ENCODE measurements around the gene INSIG1. TPM values are rescaled to one million over a fixed set of nuclear protein-coding genes. Genes with fewer than 3 reads are reported as not detected.

Gene INSIG1
- total RNA-seq, 4 donors from 2014 or later = 70.4 to 256 (median 145) TPM

DNA sequence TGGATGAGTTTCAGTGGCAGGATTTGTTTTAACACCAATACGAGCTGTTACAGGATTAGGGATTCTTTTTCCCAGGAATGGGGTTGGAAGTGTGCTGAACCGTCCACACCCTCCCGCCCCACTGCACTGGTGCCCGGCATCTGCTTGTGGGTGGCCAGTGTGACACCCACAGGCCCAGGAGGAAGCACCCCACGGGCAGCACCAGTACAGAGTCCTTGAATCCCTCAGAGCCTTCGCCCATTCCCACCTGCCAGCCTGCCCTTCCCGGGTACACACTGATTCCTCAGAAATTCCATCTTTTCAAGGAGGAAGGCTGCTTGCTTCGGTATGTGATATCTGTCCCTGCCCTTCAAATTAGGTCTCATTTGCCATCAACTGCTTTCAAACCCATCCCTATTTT is 15.4 kb downstream of the INSIG1 start:
- TF ChIP-seq, protein P1, sequence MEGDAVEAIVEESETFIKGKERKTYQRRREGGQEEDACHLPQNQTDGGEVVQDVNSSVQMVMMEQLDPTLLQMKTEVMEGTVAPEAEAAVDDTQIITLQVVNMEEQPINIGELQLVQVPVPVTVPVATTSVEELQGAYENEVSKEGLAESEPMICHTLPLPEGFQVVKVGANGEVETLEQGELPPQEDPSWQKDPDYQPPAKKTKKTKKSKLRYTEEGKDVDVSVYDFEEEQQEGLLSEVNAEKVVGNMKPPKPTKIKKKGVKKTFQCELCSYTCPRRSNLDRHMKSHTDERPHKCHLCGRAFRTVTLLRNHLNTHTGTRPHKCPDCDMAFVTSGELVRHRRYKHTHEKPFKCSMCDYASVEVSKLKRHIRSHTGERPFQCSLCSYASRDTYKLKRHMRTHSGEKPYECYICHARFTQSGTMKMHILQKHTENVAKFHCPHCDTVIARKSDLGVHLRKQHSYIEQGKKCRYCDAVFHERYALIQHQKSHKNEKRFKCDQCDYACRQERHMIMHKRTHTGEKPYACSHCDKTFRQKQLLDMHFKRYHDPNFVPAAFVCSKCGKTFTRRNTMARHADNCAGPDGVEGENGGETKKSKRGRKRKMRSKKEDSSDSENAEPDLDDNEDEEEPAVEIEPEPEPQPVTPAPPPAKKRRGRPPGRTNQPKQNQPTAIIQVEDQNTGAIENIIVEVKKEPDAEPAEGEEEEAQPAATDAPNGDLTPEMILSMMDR (IDR thresholded peaks at IDR 0.05; ENCODE audit: low read depth) = no peak

DNA sequence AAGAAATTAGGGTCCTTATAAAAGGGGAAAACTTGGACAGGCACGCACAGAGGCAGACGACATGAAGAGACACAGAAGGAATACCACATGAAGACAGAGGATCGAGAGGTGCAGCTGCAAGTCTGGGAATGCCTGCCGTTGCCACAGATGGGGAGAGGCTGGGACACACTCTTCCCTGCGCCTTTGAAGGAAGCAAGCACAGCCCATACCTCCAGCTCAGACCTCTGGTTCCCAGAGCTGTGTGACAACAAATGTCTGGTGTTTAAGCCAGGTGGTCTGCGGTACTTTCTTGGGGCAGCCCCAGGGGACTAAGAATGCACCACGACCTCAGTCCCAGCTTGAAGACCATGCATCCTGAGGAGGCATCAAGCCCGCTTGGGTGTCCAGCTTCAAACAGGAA is 18.3 kb downstream of the INSIG1 start:
- TF ChIP-seq, protein P1 (IDR thresholded peaks at IDR 0.05; ENCODE audit: low read depth) = no peak

DNA sequence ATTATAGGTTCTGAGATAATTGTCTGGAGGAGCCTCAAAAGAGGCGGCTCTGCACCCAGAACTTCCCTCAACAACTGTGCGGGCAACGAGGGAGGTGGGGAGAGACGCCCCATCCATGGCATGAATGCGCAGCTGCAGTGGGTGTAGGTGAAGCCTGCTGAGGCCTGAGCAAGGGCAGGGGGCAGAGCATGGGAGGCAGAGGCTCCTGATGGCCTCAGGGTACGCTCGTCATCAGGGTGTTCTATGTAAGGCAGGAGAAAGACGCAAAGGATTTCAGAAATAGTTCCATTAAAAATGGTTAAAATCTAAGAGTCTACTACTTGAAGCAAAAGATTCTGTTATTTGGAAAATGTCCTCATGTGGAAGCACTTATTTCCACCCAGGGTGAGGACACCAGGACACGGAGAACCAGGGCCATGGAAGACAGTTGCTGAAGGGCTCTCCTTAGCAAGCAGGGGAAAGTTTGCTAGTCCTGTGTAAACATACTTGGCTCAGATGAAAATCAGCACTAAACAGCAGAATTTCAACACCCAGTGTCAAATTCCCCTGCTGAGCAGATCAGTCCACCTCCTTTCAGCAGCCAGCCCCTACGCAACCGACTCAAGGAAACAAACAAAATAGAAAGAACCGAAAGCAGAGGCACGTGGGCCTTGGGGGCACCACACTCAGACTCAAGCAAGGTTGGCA is 18.9 kb downstream of the INSIG1 start:
- TF ChIP-seq, protein P1 (IDR thresholded peaks at IDR 0.05; ENCODE audit: low read depth) = no peak

DNA sequence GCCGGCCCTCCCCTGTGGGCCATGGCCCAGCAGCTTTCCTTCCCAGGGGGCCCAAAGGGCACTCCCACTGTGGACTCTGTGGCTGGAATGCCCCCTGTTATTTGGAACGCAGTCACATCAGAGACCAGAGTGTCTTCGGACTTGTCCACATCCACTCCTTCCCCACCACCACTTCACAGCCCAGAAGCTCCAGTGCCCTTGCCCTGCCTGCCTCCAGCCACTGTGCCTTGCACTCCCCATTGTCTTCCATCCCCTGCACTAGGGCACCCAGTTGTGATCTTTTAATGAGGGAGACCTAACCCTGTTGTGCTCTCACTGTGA is 19.4 kb downstream of the INSIG1 start:
- TF ChIP-seq, protein P1 (IDR thresholded peaks at IDR 0.05; ENCODE audit: low read depth) = no peak

DNA sequence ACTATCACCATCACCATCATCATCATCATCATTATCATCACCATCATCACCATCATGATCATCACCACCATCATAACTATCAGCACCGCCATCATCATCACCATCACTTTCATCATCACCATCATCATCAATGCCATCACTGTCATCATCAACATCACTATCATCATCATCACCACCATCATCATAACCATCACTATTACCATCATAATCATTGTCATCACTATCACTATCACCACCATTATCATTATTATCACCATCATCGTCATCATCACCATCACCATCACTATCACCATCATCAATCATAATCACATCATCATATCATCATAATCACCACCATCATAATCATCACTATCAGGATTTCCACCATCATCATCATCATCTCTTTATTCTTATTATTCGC is 20.6 kb downstream of the INSIG1 start:
- TF ChIP-seq, protein P1 (IDR thresholded peaks at IDR 0.05; ENCODE audit: low read depth) = no peak

DNA sequence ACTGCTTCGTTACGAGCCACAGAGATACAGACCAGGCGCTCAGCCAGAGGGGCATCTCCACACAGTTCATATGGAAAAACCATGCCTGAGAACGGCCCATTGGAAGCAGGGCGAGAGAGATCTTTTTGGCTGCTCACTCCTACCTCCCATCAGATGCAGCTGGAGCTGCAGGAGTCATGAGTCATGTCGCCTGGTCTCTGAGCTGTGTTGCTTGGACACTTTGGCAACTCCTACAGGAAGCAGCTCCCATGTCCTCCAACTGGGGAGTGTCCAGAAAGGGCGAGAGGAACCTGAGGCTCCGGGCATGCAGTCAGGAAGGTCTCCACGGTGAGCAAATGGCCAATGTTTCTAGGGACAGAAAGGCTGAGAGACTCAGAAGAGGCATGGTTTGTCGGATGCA is 24.9 kb downstream of the INSIG1 start:
- TF ChIP-seq, protein P1 (IDR thresholded peaks at IDR 0.05; ENCODE audit: low read depth) = no peak

DNA sequence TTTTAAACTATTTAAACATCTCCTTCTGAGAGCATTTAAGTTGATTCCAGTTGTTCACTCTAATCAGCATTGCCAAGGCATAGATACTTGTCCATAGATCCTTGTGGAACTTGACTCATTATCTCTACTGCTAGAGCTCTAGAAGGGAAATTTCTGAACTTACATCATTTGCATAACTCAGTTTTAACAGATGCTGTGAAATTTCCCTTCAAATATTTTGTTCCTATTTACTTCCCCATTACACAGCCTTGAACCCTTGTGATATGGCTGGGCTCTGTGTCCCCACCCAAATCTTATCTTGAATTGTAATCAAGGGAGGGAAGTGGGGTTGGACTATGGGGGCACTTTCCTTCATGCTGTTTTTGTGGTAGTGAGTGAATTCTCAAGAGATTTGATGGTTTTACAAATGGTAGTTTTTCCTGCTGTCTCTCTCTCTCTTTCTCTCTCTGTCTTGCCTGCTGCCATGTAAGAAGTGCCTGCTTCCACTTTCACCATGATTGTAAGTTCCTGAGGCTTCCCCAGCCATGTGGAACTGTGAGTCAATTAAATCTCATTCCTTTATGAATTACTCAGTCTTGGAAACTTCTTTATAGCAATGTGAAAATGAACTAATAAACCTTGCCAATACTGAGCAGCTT is 25.4 kb downstream of the INSIG1 start:
- TF ChIP-seq, protein P1 (IDR thresholded peaks at IDR 0.05; ENCODE audit: low read depth) = no peak

Measured in subcutaneous adipose tissue (tissue), 4 donors.